GM12872 (cell line): ENCODE data around the gene GAREM2.

Experiments
- TF ChIP-seq, protein P1 (sequence below): IDR thresholded peaks from 3 replicates; pipeline ENCODE4 v1.5.1; 2011; ENCODE audit warnings: low read depth, mild to moderate bottlenecking, low read length, moderate library complexity; ENCODE audit not compliant: insufficient read depth

GAREM2 gene

DNA sequence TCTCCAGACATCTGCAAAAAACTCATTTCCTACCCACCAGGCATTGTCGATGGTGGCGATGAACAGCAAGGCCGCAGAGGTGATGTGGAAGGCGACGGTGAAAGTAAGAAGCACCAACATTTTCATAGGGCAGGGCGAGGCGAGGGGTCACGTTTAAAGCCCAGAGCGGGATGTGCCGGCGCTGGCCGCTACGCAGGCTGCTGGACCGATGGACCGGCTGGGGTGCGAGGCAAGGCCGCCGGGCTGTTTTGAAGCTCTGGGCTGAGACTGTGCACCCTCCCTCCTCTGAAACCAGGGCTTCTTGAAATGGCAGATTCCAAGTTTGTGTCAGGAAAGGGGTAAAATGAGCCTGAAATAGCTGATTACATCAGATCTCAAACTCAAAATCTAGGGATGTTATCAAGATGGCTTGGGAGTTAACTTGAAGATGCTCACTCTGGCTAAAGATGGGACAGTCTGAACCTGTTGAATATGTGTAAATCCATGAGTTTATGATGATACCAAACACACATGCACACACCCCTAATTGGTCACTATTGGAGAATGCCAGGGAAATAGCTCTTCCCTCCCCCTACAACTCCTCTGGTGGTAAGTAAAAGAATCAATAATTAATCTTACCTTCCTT lies 31.6 kb upstream of the GAREM2 start:
- TF ChIP-seq, protein P1, sequence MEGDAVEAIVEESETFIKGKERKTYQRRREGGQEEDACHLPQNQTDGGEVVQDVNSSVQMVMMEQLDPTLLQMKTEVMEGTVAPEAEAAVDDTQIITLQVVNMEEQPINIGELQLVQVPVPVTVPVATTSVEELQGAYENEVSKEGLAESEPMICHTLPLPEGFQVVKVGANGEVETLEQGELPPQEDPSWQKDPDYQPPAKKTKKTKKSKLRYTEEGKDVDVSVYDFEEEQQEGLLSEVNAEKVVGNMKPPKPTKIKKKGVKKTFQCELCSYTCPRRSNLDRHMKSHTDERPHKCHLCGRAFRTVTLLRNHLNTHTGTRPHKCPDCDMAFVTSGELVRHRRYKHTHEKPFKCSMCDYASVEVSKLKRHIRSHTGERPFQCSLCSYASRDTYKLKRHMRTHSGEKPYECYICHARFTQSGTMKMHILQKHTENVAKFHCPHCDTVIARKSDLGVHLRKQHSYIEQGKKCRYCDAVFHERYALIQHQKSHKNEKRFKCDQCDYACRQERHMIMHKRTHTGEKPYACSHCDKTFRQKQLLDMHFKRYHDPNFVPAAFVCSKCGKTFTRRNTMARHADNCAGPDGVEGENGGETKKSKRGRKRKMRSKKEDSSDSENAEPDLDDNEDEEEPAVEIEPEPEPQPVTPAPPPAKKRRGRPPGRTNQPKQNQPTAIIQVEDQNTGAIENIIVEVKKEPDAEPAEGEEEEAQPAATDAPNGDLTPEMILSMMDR, result no peak

- TF ChIP-seq, protein P1, result no peak
These were observed 28.9 kb upstream of the GAREM2 start for GRCh38 chr2:26144031-26144430.

DNA sequence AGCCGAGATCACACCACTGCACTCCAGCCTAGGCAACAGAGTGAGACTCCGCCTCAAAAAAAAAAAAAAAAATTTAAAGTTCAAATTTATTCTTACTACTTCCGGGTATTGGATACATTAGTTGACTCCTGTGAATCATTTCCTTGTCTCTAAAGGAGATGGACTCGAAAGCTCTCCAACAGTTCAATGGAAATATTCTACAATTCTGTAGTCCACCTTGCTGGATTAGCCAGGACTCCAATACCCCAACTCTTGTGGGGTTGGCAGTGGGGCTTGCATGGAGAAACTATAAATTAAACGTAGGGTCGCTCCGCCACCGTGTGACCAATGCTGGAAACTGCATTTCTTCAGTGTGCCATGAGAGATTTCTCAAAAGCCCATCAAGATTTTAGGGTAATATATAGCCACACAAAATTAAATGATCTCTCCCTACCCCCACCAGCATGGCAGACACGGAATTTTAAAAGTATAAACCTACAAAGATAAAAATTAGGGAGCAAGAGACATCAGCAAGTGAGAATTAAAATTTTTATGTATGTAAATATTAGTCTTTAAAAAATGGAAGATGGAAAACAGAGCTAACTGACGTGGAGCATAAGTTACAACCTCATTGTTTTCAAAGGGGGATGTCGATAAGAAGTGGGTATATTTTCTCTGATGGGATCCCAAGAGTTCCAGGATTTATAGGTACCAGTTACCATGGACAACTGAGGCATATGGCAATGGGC lies 27.8 kb upstream of the GAREM2 start:
- TF ChIP-seq, protein P1, result peak; percentile 69

- TF ChIP-seq, protein P1, result no peak
These were observed 24.4 kb upstream of the GAREM2 start for GRCh38 chr2:26148501-26148900.

GRCh38 chr2:26150243-26150642 lies 22.6 kb upstream of the GAREM2 start:
- TF ChIP-seq, protein P1, result no peak

- TF ChIP-seq, protein P1, result no peak
These were observed 15.3 kb upstream of the GAREM2 start for GRCh38 chr2:26157580-26157979.

DNA sequence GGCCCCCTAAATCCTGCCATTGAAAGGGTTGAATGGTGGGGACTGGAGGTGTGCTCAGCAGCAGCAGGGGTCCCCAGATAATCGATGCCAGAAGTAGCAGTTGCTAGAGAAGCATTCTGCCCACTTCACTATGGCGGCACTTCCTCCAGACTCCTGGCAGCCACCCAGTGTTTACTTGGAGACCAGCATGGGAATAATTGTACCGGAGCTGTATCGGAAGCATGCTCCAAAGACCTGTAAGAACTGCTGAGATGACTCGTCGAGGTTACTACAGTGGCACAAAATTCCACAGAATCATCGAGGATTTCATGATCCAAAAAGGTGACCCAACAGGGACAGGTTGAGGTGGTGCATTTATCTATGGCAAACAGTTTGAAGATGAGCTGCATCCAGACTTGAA lies 11.0 kb upstream of the GAREM2 start:
- TF ChIP-seq, protein P1, result no peak
